Measurements from ENCODE around the gene GORASP1. TPM values are rescaled to one million over a fixed set of nuclear protein-coding genes. Genes with fewer than 3 reads are reported as not detected.
"Not testable (repeated sequence)": the region's sequence is repeated elsewhere in the genome, so short reads cannot be mapped to it uniquely, and the experiment has no call there.

The GORASP1 gene
- total RNA-seq, 4 donors from 2014 or later = 32.3 to 73.4 (median 47.5) TPM

DNA sequence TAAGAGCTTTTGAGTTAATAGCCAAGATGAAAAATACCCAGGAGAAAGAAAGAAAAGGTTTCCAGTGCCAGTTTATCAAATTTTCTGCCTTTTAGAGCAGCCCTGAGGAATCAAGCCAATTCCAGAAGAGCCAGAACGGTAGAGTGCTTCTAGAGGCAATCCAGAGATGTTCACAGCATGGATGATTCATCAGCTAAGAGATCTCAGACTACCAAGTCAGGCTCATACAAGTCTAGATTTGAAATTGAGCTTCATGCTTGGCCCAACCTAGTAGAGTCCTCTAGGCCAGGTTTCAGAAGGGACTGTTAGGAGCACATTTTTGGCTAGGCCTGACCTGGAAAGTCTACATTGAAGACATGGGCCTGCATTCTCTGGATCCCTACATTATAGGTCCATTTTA, 40.1 kb downstream of the GORASP1 start:
- no peak for DNase-seq
- Histone ChIP-seq H3K4me1 (no peaks in the 10 kb centered on the region), H3K27ac (no peak overlapping the region), H3K4me3 (no peak overlapping the region), H3K36me3 (no peaks in the 10 kb centered on the region), H3K9me3 (no peaks in the 10 kb centered on the region), H3K27me3 (no peaks in the 10 kb centered on the region)
- TF ChIP-seq, protein P1, sequence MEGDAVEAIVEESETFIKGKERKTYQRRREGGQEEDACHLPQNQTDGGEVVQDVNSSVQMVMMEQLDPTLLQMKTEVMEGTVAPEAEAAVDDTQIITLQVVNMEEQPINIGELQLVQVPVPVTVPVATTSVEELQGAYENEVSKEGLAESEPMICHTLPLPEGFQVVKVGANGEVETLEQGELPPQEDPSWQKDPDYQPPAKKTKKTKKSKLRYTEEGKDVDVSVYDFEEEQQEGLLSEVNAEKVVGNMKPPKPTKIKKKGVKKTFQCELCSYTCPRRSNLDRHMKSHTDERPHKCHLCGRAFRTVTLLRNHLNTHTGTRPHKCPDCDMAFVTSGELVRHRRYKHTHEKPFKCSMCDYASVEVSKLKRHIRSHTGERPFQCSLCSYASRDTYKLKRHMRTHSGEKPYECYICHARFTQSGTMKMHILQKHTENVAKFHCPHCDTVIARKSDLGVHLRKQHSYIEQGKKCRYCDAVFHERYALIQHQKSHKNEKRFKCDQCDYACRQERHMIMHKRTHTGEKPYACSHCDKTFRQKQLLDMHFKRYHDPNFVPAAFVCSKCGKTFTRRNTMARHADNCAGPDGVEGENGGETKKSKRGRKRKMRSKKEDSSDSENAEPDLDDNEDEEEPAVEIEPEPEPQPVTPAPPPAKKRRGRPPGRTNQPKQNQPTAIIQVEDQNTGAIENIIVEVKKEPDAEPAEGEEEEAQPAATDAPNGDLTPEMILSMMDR (IDR thresholded peaks at IDR 0.05) = no peak
- no peak for TF ChIP-seq POLR2A (IDR thresholded peaks at IDR 0.05)
- intact Hi-C loops (cut with DNase I; ENCODE audit: low total_unique reads) = no loop called here

DNA sequence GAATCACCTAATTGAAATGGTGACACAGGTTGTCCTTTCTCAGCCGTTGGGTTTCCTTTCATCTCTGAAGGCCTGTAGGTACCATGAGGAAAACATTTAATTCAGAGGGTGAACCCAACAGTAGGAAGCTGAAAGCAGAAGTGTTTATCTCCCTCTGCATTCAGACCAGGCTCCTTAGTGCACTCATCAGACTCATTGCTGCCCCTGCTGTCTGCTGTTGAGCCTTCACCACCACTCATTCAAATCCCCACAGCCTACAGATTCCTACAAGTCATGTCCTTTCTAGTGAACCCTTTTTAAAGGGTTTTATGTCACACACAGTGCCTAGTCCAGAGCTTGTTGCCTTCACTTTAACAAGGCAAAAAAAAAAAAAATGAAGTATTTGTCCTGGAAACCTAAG, 42.2 kb downstream of the GORASP1 start:
- no peak overlapping the region for H3K4me3 ChIP-seq
- no peaks in the 10 kb centered on the region for H3K36me3 ChIP-seq
- H3K4me1 ChIP-seq = no peaks in the 10 kb centered on the region
- H3K27ac ChIP-seq = no peak overlapping the region
- DNase-seq = no peak
- TF ChIP-seq, protein P1 (IDR thresholded peaks at IDR 0.05) = peak in 1 of 4 experiments; percentile 17
- no peak for TF ChIP-seq POLR2A (IDR thresholded peaks at IDR 0.05)
- H3K9me3 ChIP-seq = no peaks in the 10 kb centered on the region
- no peaks in the 10 kb centered on the region for H3K27me3 ChIP-seq
- intact Hi-C loops (cut with DNase I; ENCODE audit: low total_unique reads) = no loop called here

DNA sequence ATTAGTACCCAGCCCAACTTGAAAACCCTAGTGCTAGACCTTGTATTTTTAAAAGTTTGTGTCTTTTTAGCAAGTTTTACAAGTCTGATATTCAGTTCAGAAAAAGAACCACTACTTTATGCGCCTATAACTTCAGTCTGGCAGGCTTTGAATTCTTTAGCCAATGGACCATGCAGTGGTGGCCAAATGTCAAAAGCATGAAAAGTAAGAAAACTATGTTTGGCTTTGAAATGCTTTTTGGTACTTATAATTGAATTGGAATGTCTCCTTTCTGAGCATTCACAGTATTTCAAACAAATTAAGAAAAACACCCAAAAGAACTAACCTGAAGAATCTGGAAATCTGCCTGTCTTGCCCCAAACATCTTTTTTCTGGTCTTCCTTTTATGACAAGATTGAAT, 42.8 kb downstream of the GORASP1 start:
- Histone ChIP-seq H3K27me3 (no peaks in the 10 kb centered on the region), H3K4me1 (no peaks in the 10 kb centered on the region), H3K9me3 (no peaks in the 10 kb centered on the region), H3K36me3 (no peaks in the 10 kb centered on the region), H3K27ac (no peak overlapping the region), H3K4me3 (no peak overlapping the region)
- no peak for TF ChIP-seq POLR2A (IDR thresholded peaks at IDR 0.05)
- TF ChIP-seq, protein P1 (IDR thresholded peaks at IDR 0.05) = no peak
- intact Hi-C loops (cut with DNase I; ENCODE audit: low total_unique reads) = no loop called here
- no peak for DNase-seq

DNA sequence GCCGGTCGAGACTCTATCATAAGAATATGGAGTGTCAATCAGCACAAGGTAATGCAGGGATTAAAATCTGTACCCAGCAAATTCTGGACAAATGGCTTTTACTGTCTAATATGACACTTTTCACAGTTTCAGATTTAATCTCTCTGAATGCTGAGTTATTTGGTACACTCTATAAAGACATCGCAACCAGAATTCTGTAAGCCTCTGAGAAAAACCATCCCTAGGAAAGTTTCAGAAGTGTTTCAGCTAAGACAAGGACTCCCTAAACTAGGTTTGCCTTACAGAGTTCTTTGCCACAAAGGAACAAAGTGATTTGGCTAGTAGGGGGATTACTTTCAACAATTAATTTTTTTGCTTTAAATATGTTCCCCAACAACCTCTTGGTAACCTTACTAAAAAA, 44.3 kb downstream of the GORASP1 start:
- H3K27ac ChIP-seq = no peak overlapping the region
- H3K36me3 ChIP-seq = no peaks in the 10 kb centered on the region
- H3K4me3 ChIP-seq = no peak overlapping the region
- H3K4me1 ChIP-seq = peaks cover 0 to 5% of the 10 kb centered on the region in 2 donors
- DNase-seq = no peak
- no peaks in the 10 kb centered on the region for H3K27me3 ChIP-seq
- TF ChIP-seq POLR2A (IDR thresholded peaks at IDR 0.05) = no peak
- TF ChIP-seq, protein P1 (IDR thresholded peaks at IDR 0.05) = no peak
- intact Hi-C loops (cut with DNase I; ENCODE audit: low total_unique reads) = no loop called here
- no peaks in the 10 kb centered on the region for H3K9me3 ChIP-seq

DNA sequence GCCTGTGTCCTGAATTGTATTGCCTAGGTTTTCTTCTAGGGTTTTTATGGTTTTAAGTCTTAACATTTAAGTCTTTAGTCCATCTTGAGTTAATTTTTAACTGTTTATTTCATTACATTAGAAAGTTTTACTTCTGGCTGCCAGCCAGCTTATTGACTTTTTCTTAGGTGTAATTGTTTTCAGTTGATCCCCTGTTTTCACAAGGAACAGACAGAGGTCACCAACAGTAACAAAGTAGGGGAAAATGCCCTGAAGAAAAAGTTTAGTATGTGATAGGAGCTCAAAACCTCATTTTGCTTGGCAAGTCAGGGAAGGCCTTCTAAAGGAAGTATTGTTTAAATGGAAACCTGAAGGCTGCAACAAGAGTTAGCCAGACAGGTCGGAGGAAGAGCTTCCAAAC, 45.2 kb downstream of the GORASP1 start:
- Histone ChIP-seq H3K27me3 (no peaks in the 10 kb centered on the region), H3K4me1 (peaks cover 0 to 5% of the 10 kb centered on the region in 2 donors), H3K9me3 (no peaks in the 10 kb centered on the region), H3K27ac (no peak overlapping the region), H3K36me3 (no peaks in the 10 kb centered on the region), H3K4me3 (no peak overlapping the region)
- intact Hi-C loops (cut with DNase I; ENCODE audit: low total_unique reads) = no loop called here
- no peak for DNase-seq
- TF ChIP-seq POLR2A (IDR thresholded peaks at IDR 0.05) = no peak
- TF ChIP-seq, protein P1 (IDR thresholded peaks at IDR 0.05) = no peak

DNA sequence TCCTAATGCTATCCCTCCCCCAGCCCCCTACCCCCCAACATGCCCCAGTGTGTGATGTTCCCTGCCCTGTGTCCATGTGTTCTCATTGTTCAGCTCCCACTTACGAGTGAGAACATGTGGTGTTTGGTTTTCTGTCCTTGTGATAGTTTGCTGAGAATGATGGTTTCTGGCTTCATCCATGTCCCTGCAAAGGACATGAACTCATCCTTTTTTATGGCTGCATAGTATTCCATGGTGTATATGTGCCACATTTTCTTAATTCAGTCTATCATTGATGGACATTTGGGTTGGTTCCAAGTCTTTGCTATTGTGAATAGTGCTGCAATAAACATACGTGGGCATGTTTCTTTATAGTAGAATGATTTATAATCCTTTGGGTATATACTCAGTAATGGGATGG, 46.2 kb downstream of the GORASP1 start:
- H3K4me3 ChIP-seq; DNase-seq; H3K27ac ChIP-seq; H3K27me3 ChIP-seq; H3K9me3 ChIP-seq; H3K4me1 ChIP-seq; intact Hi-C loops (cut with DNase I; ENCODE audit: low total_unique reads); H3K36me3 ChIP-seq: not testable (repeated sequence)

Measured in uterus (tissue), 4 donors.